HepG2 (cell line): Measurements from ENCODE around the gene U2AF1L4. TPM values are rescaled to one million over a fixed set of nuclear protein-coding genes. Genes with fewer than 3 reads are reported as not detected.

ENCODE experiments used
- ATRX ChIP-seq: sonication (generic); formaldehyde crosslinking; IDR thresholded peaks from 2 replicates; pipeline ENCODE4 v1.4.0; 2020; ENCODE audit warnings: missing genetic modification reagents, borderline replicate concordance
- FOXJ3 ChIP-seq: sonication (generic); formaldehyde crosslinking; IDR thresholded peaks from 2 replicates; pipeline ENCODE4 v1.4.0; 2020; ENCODE audit warnings: missing genetic modification reagents, mild to moderate bottlenecking, borderline replicate concordance
- GATA4 ChIP-seq: sonication (generic); IDR thresholded peaks from 2 replicates; pipeline ENCODE4 v1.6.1; 2016; ENCODE audit warnings: antibody characterized with exemption, low read depth, borderline replicate concordance
- IRX3 ChIP-seq: sonication (generic); formaldehyde crosslinking; IDR thresholded peaks from 2 replicates; pipeline ENCODE4 v1.8.1; 2023; ENCODE audit warnings: mild to moderate bottlenecking, low read depth, missing genetic modification reagents, borderline replicate concordance
- MYNN ChIP-seq: sonication (generic); formaldehyde crosslinking; IDR thresholded peaks from 2 replicates; pipeline ENCODE4 v1.4.0; 2020; ENCODE audit warnings: mild to moderate bottlenecking, low read depth, missing genetic modification reagents
- NPAS2 ChIP-seq: sonication (generic); formaldehyde crosslinking; IDR thresholded peaks from 2 replicates; pipeline ENCODE4 v1.8.0; 2022; ENCODE audit warnings: mild to moderate bottlenecking, missing genetic modification reagents, borderline replicate concordance
- THRA ChIP-seq: sonication (generic); formaldehyde crosslinking; IDR thresholded peaks from 2 replicates; pipeline ENCODE4 v1.4.0; 2020; ENCODE audit warnings: missing genetic modification reagents, borderline replicate concordance
- ZBTB46 ChIP-seq: sonication (generic); formaldehyde crosslinking; IDR thresholded peaks from 2 replicates; pipeline ENCODE4 v1.4.0; 2020; ENCODE audit warnings: mild to moderate bottlenecking, missing genetic modification reagents, borderline replicate concordance
- ZC3H4 ChIP-seq: sonication (generic); formaldehyde crosslinking; IDR thresholded peaks from 2 replicates; pipeline ENCODE4 v1.4.0; 2020; ENCODE audit warnings: missing genetic modification reagents, borderline replicate concordance
- ZFP36L2 ChIP-seq: sonication (generic); formaldehyde crosslinking; IDR thresholded peaks from 2 replicates; pipeline ENCODE4 v1.4.0; 2020; ENCODE audit warnings: missing genetic modification reagents
- ZNF142 ChIP-seq: sonication (generic); formaldehyde crosslinking; IDR thresholded peaks from 2 replicates; pipeline ENCODE4 v1.4.0; 2020; ENCODE audit warnings: missing genetic modification reagents
- ZNF235 ChIP-seq: sonication (generic); formaldehyde crosslinking; IDR thresholded peaks from 2 replicates; pipeline ENCODE4 v1.8.1; 2023; ENCODE audit warnings: mild to moderate bottlenecking, missing genetic modification reagents, borderline replicate concordance
- ZNF589 ChIP-seq: sonication (generic); formaldehyde crosslinking; conservative IDR thresholded peaks from 2 replicates; pipeline ENCODE4 v1.8.0; 2022; ENCODE audit warnings: mild to moderate bottlenecking, moderate library complexity, missing genetic modification reagents
- ZNF747 ChIP-seq: sonication (generic); formaldehyde crosslinking; IDR thresholded peaks from 2 replicates; pipeline ENCODE4 v1.8.1; 2023; ENCODE audit warnings: missing genetic modification reagents, mild to moderate bottlenecking, borderline replicate concordance
- polyA plus RNA-seq, 8 experiments: library from polyadenylated mRNA; depleted of rRNA in 3 of 8; stranded (reverse) in 7 of 8; unstranded in 1 of 8; fragments of >200 nt; fragmentation: Illumina TruSeq in 4 of 8; extraction: Trizol in 4 of 8; gene quantifications; 2 replicates each; pipeline versions ENCODE4 v1.2.1 to v1.2.3, GENCODE V29; 2011 to 2016; ENCODE audit warnings: low read depth in 4 of 8, missing spikeins in 1 of 8, mixed read lengths in 1 of 8; ENCODE audit not compliant: insufficient read depth in 1 of 8
- total RNA-seq, 5 experiments: library from RNA; depleted of rRNA; stranded (reverse); fragments of >200 nt; fragmentation: Illumina TruSeq; extraction: Trizol; gene quantifications; 2 replicates each; pipeline ENCODE4 v1.2.3, GENCODE V29; 2016; ENCODE audit warnings: low read depth in 1 of 5

The U2AF1L4 gene
- total and polyA plus RNA-seq, 2 of the 13 experiments (the other 11 are each of a cell fraction or from before 2014, with no cell fraction given): 7.9 to 15.4 TPM

GRCh38 chr19:35748106-35749020, 3.1 kb upstream of the U2AF1L4 start, which contains the start of gene LIN37 (continued):
- TF ChIP-seq ZNF142 (CRISPR knock-in tag): no peak
- TF ChIP-seq FOXJ3: peak; percentile 79
- peak; percentile 36; the same call in 1 of the 2 replicates for TF ChIP-seq GATA4
- no peak for TF ChIP-seq ZNF589 (CRISPR knock-in tag)
- TF ChIP-seq ZBTB46 (CRISPR knock-in tag): no peak
- no peak for TF ChIP-seq ATRX (CRISPR knock-in tag)
- TF ChIP-seq ZNF235: no peak
- no peak for TF ChIP-seq ZNF747 (CRISPR knock-in tag)
- TF ChIP-seq THRA (CRISPR knock-in tag): peak; percentile 33; the same call in 1 of the 2 replicates
- TF ChIP-seq IRX3 (CRISPR knock-in tag): no peak
- TF ChIP-seq MYNN: 0 out of 2 replicates have a peak, but pooled peaks have one; percentile 34
- no peak for TF ChIP-seq ZFP36L2 (CRISPR knock-in tag)
- TF ChIP-seq ZC3H4 (CRISPR knock-in tag): no peak
- TF ChIP-seq NPAS2 (CRISPR knock-in tag): no peak
